ENCODE results near the gene IRF5. TPM values are rescaled to one million over a fixed set of nuclear protein-coding genes. Genes with fewer than 3 reads are reported as not detected.

The IRF5 gene
- total RNA-seq, 1 donor from 2014 or later, result 3.9 TPM

GRCh38 chr7:128919241-128919640 is 18.5 kb upstream of the IRF5 start:
- peaks cover 21% of the 10 kb centered on the region for H3K27me3 Mint-ChIP-seq (ENCODE audit: unreplicated experiment)
- TF ChIP-seq, protein P1, sequence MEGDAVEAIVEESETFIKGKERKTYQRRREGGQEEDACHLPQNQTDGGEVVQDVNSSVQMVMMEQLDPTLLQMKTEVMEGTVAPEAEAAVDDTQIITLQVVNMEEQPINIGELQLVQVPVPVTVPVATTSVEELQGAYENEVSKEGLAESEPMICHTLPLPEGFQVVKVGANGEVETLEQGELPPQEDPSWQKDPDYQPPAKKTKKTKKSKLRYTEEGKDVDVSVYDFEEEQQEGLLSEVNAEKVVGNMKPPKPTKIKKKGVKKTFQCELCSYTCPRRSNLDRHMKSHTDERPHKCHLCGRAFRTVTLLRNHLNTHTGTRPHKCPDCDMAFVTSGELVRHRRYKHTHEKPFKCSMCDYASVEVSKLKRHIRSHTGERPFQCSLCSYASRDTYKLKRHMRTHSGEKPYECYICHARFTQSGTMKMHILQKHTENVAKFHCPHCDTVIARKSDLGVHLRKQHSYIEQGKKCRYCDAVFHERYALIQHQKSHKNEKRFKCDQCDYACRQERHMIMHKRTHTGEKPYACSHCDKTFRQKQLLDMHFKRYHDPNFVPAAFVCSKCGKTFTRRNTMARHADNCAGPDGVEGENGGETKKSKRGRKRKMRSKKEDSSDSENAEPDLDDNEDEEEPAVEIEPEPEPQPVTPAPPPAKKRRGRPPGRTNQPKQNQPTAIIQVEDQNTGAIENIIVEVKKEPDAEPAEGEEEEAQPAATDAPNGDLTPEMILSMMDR (IDR thresholded peaks at IDR 0.05; ENCODE audit: unreplicated experiment), result no peak
- no peaks in the 10 kb centered on the region for H3K9me3 Mint-ChIP-seq (ENCODE audit: unreplicated experiment)
- H3K36me3 Mint-ChIP-seq (ENCODE audit: low read depth, unreplicated experiment), result no peaks in the 10 kb centered on the region
- H3K4me1 Mint-ChIP-seq (ENCODE audit: unreplicated experiment), result peaks cover 8% of the 10 kb centered on the region
- H3K4me3 Mint-ChIP-seq (ENCODE audit: unreplicated experiment), result no peak overlapping the region
- DNase-seq (ENCODE audit: low spot score), result no peak
- no peak overlapping the region for H3K27ac Mint-ChIP-seq (ENCODE audit: unreplicated experiment)

- Mint-ChIP-seq H3K27ac (ENCODE audit: unreplicated experiment) (no peak overlapping the region), H3K9me3 (ENCODE audit: unreplicated experiment) (no peaks in the 10 kb centered on the region), H3K4me1 (ENCODE audit: unreplicated experiment) (peaks cover 7% of the 10 kb centered on the region), H3K36me3 (ENCODE audit: low read depth, unreplicated experiment) (no peaks in the 10 kb centered on the region), H3K4me3 (ENCODE audit: unreplicated experiment) (no peak overlapping the region), H3K27me3 (ENCODE audit: unreplicated experiment) (peaks cover 20% of the 10 kb centered on the region)
- DNase-seq (ENCODE audit: low spot score), result no peak
- TF ChIP-seq, protein P1 (IDR thresholded peaks at IDR 0.05; ENCODE audit: unreplicated experiment), result no peak
Measured at GRCh38 chr7:128919881-128920799, 17.6 kb upstream of the IRF5 start.

GRCh38 chr7:128920913-128921582 is 16.7 kb upstream of the IRF5 start:
- Mint-ChIP-seq H3K4me1 (ENCODE audit: unreplicated experiment) (peaks cover 4% of the 10 kb centered on the region), H3K36me3 (ENCODE audit: low read depth, unreplicated experiment) (no peaks in the 10 kb centered on the region), H3K9me3 (ENCODE audit: unreplicated experiment) (no peaks in the 10 kb centered on the region), H3K27me3 (ENCODE audit: unreplicated experiment) (peaks cover 17% of the 10 kb centered on the region), H3K4me3 (ENCODE audit: unreplicated experiment) (no peak overlapping the region), H3K27ac (ENCODE audit: unreplicated experiment) (no peak overlapping the region)
- TF ChIP-seq, protein P1 (IDR thresholded peaks at IDR 0.05; ENCODE audit: unreplicated experiment), result no peak
- no peak for DNase-seq (ENCODE audit: low spot score)

DNA sequence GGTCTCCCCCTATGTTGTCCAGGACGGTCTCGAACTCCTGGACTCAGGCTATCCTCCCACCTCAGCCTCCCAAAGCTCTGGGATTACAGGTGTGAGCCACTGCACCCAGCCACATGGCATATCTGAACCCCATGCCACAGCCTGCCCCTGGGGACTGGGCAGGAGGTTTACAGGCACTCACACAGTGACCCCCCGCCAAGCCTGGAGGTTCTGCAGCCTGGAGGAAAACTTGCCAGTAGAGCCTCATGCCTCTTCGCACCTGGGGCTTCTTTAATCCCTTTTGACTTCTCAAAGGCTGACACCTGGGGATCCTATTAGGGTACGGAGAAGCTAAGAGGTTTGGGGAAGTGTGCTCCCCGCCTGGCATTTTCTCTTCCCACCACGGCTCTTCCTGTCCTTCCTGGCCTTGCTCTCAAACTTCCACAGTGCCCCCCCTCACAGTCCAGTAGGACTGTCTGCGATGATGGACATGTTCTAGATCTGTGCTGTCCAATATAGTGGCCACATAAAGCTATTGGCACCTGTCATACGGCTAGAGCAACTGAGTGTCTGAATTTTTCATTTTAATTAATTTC is 15.8 kb upstream of the IRF5 start:
- TF ChIP-seq, protein P1 (IDR thresholded peaks at IDR 0.05; ENCODE audit: unreplicated experiment), result no peak
- Mint-ChIP-seq H3K36me3 (ENCODE audit: low read depth, unreplicated experiment) (no peaks in the 10 kb centered on the region), H3K9me3 (ENCODE audit: unreplicated experiment) (no peaks in the 10 kb centered on the region), H3K4me3 (ENCODE audit: unreplicated experiment) (no peak overlapping the region), H3K4me1 (ENCODE audit: unreplicated experiment) (peaks cover 4% of the 10 kb centered on the region), H3K27ac (ENCODE audit: unreplicated experiment) (no peak overlapping the region), H3K27me3 (ENCODE audit: unreplicated experiment) (peaks cover 16% of the 10 kb centered on the region)
- no peak for DNase-seq (ENCODE audit: low spot score)

Measured in endothelial cell (in vitro differentiated cells).